HS-5 (cell line): ENCODE results near the gene CACNA1C.

ENCODE experiments used
- DNase-seq: peaks from one replicate; pipeline ENCODE4 v3.0.0-alpha.2; 2012; ENCODE audit warnings: low read depth

The CACNA1C gene

DNA sequence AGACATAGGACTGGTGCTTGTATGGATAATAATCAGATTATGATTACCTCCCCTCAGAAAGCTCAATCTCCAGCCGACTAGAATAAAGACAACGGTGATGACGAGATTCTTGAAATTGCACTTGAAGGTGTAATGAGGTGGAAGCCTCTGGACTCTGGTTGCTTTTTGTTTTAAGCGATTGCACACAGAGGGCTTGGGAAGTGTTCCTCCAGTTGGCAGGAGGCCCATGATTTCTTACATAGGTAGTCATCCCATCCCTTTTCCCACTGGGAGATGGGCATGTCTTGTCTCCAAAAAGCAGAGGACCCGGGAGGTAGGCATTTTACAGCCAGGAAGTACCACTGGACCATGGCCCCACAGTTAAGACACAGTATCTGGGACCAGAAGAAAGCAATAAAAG lies 576.3 kb downstream of the CACNA1C start:
- DNase-seq: no peak

DNA sequence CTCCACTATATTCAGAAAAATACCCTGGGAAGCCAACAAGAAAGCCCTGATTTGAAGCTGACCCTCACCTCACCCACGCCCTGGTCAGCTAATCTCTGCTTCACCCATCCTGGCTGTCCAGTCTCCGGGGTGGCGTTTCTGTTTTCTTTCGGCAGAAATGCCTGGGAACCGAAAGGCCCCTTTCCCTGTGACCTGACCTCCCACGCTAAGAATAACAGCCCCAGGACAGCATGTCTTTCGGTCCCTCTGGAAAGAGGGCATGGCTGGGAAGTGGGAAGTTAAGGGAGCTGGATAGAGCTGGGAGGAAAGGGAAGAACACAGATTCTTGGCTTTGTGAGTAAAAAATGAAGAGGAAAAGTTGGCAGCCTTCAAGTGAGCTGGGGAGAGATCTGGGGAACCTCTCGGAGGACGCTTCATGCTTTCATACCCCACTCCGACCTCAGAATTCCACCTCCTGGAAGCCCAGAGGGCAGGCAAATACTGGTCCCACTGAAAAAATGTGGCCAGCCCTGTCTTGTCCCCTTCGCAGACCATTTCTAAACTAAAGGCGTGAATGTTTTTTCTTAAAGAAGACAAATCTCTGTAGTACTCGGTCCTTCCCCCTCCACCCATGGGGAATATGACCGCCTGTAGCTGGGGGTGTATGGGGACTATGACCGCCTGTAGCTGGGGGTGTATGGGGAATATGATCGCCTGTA lies 579.0 kb downstream of the CACNA1C start:
- DNase-seq: no peak

DNA sequence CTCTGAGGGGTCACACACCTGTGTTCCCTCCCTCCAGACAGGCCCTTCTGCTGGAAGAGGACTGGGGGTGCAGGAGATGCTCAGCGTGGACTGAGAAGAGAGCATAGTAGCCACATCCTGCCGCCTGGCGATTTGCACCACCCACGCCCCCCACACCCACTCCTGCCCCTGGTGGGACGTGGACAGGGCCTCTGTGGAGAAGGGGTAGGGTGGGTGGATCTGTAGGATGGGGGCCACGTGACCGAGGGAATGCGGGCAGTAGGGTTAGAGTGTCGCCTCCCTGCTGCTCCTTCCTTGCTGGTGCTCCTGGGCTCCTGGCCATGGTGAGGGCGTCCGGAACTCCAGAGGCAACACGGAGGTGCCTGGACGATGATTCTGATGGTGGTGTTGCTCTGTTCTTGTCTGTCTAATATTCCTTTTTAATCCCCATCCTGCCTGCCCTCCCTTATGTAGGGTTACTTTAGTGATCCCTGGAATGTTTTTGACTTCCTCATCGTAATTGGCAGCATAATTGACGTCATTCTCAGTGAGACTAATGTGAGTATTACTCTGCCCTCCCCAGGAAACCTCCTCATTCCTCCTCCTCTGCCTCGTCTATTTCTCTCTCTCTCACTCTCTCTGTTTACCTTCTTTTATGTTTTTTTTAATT lies 580.5 kb downstream of the CACNA1C start:
- no peak for DNase-seq

DNA sequence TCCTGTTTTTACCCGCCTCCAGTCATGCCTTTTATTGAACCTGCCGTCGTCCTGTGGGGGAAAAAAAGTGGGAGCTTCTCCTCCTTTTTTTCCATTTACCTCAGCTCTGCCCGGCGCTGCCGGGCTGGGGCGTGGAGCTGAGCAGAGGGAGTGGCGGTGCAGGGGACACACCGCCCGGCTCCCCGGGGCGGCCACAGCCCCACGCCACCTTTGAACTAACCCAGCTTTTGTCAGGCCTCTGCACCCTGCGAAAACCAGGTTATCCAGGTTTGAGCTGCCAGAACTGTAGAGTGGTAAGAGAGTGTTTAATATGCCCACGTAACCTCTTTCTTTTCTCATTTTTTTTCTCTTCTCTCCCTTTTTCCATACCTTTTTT lies 581.0 kb downstream of the CACNA1C start:
- DNase-seq: no peak

DNA sequence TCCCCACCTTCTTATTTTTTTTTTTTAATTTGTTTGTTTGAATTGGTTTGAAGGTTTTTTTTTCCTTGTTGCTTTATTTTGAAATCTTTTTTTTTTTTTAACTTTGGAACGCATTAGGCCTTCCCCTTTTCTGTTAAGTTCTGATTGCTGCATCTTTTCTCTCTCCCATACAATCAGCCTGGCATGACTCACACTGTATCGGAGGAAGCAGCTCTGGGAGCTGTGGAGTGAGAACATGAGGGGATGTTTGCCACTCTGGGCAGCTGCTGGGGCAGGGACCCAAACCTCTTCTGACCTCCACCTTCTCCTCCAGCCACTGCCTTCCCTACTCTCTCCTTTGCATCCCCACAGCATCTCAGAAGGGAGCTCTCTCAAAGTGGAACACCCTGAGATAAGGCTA lies 581.7 kb downstream of the CACNA1C start:
- no peak for DNase-seq

DNA sequence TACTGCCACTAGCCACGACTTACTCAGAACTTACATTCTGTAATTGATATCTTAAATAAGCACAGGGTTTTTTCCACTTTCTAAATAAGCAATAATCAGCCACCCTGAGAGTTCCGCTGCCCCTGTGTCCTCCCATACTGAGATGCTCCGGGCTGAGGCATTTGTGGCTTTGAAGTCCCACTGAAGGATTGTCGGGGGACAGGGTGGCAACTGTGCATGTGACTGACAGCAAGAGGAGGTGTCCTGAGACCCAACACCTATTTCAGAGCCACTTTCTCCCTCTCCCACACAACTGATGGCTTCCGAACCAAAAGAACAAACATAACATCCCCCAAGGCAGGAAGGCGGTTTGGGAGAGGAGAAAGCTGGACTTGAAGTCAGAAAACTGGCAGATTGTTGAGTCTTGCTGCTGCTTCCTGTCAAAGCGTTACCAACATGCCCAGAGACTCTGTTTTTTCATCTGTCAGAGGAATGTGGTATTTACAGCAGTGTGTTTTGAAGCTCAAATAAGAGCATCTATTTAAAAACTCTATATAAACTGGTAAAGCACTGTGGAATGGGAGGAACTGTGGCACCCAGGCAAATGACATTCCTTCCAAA lies 584.1 kb downstream of the CACNA1C start:
- no peak for DNase-seq

DNA sequence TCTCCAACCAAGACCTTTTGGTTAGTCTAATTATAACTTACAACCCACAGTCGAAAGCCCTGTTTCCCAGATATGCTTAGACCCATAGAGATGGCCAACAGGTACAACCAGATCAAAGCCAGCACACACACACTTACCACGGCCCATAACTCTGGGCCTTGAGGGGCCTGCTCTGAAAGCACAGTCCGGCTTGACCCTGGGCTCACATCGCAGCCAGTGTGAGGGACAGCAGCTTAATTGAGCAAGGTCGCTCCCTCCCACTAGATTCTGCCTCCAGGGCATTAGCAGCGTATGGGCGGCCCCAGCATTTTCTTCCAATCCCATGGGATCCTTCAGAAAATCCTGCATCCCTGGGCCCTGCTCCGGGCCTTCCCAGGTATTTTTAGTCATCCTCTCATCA lies 584.6 kb downstream of the CACNA1C start:
- no peak for DNase-seq

DNA sequence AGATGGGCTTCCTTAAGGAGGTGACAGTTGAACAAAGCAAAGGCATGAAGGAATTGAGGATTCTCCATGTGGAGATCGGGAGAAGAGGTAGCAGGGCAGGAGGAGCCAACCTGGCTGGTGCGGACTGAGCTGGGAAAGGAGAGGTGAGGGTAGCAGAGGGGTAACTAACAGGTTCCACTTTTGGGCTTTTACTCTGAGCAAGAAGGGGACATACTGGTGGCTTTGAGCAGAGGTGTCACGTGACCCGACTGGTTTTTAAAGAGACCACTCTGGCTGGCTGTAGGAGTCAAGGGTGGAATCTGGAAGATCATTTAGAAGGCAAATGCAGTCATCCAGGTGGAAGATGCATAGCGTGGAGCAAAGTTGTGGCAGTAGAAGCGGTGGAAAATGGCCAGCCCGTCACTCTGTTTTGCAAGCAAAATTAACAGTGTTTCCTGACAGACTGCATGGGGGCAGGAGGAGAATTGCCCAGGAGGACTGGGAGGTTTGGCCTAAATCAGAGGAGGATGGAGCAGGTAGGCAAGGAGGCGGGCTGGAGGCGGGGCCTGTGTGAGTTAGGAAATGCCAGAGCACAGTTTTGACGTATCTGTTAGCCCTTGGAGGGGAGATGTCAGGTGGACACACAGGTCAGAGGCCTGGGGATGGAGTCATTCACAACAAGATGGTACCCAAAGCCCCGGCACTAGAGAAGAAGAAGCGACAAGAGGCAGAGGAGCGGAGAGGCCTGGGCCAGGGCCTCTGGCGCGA lies 585.7 kb downstream of the CACNA1C start:
- no peak for DNase-seq

DNA sequence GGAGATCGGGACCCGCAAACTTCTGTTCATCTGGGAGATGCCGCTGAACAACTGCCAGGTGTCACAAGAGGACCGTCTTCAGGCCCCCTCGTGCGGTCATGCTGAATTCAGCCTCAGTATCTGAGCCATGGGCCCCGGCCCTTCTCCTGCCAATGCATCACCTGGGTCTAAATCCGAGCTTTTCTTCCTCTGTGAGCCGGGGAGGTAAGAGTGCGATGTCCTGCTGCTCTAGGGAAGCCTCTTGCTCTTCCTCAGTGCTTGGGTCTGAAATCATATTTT lies 586.2 kb downstream of the CACNA1C start:
- no peak for DNase-seq

DNA sequence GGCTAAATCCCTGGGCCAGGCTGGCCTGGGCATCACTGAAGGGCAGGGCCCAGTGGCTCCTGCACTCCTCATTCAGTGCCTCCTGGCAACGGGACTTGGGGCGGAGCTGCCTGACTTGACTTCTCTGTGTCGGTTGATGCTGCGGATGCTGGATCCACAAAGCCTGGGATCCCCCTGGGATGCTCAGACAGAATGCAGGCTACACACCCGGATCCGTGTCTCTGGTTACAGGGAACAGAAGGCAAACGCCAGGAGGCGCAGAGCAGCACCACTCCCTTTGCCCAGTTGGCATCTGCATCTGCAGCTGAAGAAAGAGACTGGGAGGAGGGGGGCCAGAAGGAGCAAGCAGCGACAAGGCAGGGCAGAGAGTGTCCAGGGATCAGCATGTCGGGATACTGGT lies 587.5 kb downstream of the CACNA1C start:
- no peak for DNase-seq

DNA sequence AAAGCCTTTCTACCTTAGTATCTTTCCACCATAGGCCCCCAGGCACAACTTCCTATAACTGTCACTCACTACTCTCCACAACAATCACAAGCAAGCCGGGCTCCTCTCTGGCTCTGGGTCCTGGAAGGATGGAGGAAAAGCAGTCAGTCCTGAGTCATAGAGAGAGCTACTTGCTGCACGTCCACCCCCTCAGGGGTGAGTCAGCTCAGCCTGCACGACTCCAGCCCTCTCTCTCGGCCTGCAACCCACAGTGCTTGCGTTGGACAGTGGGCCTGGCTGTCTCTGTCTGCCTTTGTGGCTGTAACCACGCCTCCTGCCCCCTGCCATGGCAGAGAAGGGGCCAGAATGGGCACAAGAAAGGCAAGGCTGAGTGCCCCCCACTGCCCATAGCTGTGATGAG lies 587.9 kb downstream of the CACNA1C start:
- peak; percentile 85 for DNase-seq

DNA sequence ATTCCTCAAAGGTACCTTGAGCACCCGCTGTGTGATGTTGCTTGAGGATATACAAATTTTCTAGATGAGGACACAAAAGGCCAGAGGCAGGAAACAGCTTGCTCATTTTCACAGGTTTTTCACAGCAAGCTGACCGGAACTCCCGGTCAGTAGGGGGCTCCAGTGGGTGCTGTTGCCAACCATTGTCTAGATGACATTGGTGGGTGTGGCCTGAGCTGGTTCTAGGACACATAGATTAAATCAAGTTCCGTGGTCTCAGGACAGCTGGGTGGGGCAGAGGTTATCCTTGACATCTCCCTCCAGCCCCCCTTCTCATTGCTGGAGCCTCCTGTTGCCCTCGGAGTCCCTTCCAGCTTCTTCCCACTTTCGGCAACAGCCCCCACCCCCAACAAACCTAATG lies 588.4 kb downstream of the CACNA1C start:
- no peak for DNase-seq

DNA sequence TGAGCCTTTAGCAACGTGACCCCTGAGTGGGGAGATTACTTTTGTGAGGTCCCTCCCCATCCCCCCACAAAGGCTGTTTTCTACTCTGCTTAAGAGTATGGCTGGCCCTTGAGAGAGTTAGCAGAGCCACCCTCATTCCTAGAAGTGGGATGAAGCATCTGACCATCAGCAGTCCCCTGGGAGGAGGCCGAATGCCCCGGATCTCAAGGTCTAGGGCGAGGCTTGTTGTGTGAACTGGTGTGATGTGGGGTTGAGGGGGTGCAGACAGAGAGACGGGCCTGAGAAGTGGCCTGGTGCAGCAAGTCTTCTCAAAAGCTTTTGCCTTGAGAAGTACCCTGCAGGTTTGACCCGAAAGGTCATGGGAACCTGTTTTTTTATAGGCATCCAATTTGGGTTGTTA lies 589.0 kb downstream of the CACNA1C start:
- no peak for DNase-seq

DNA sequence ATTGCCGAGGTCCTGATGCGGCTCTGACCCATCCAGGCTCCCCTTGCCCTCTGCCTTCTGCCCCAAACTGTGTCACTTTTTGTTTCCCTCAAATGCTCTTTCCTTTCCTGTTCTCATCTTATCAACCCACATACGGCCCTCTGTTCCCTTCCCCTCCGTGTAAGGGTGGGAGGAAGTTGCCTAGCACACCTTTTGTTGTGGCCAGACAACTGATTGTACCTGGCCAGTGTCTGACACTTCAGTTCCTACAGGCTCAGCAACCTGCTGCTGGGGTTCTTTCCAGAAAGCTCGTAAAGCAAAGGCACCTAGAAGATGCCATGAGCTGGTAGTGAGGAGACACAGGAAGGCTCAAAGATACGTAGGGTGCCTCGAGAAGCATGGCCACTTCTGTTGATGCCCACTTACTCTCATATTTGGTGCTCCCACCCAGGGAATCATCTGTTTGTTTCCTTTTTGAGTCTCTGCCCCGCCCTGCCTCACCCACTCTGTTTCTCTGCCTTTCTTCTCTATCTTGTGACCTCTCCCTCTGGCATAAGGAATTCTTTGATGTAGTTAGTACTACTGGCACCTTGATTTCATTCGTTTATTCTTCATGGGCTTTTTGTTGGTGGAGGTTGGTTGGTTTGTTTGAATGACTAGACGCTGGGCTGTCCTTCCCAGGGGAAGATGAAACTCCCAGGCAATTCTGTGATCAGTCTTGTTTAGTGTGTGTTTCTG lies 589.5 kb downstream of the CACNA1C start:
- DNase-seq: no peak

DNA sequence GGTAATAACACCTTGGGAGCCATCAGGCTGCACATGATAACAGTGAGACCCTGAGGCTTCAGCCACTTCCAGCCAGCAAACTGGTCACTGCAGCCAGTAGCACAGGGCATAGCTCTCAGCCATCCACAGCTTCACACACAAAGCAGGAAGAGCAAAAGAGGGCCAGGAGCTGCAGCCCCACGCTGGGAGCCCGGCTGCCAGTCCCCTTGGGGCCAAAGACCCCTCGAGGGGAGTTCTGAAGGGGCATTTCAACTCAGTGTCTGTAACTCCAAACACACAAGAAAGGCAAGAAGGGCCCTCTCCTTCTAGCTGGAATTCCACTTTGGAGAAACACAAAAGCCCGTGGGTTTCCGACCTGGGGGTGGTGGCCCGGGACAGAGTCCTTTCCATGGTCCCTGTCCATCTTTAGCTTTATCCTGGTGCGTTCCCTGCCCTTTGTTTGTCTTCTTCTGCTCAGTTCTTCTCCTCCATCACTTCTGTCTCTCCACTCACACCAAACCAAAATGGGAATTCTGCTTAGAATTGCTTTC lies 590.2 kb downstream of the CACNA1C start:
- no peak for DNase-seq

DNA sequence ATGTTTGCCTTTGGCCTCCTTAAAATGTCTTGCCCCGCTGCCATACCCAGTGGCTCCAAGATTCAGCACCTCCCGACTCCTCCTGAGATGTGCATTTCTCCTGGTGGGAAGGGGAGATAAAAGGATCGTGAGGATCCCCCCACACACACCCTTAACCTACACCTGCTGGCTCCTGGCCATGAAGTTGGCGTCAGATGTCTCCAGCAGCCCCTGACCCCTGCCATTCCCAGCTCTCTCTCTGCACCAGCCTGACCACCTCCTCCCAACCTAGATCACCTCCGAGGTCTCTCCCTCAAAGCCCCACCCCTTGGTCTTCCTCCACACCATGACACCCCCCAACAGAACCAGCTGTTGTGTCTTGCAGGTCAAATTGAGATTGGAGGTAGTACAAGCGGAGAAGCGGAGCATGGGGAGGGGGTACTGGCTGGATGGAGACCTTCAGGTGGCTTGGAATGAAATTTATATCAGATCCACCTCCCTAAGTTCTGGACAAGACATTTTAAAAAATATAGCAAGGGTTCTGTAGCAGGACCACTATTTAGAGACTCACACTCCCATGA lies 590.9 kb downstream of the CACNA1C start:
- DNase-seq: no peak

DNA sequence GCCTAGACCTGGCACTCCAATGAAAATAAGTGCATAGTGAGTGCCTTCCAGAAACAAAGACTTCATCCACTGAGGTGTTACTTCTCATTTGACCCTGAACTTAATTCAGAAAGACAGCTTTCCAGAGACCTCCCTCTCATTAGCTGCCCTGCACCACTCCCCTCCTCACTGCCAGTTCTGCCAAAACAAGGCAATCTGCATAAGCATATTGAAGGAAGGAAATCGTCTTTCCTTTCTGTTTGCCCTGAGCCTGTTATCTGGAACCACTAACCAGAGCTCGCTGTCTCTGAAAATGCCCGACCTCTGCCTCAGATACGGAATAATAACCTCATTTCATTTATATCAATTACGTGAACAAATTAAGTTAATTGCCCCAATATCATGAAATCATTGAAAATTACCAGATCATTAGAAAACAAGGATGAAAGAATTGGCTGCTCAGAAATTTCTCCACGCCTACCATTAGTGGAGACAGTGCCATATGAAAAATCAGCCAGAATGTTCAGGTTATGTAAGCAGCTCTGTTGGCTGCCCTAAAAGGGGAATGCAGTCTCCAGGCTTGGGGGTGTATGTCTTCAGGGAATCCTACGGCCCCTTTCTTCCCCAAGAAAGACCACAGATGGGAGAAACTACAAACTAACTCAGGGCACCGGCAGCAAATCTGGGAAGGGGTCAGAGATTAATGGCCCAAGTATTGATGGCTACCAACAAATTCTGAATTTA lies 592.1 kb downstream of the CACNA1C start:
- DNase-seq: no peak

DNA sequence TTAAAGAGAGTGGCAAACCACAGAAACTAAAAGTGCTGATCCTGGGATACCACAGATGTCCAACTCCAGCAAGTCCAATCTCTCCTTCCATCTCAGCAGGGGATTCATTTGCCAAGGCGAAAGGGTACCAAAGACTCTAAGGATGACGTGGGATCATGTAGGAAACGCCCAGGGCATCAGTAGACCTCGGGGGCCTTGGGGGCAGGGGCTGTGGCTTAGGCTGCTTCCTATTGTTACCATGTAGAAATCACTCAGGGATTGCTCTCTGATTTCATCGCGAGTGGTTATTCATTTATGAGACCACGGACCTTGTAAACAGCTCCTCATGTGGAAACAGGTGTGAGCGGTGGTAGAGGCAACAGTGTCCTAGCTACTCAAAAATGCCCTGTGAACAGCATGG lies 592.7 kb downstream of the CACNA1C start:
- no peak for DNase-seq

DNA sequence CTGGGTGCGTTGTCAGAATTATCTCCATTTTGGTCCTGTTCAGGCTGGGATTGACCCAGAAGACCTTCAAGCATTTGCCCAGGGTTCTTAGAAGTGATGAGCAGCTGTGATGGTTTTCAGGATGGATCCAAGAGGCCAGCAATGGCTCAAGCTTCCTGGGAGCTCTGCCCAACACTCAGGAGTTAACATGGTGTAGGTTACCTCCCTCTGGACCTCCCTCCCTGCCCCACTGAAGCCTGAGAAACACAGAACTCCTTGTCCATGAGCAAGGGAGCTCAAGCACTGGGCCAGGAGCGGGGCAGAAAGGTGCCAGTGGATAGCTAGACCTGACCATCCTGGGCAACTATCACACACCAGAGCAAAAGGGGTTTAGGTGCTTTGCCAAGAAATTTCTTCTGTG lies 593.6 kb downstream of the CACNA1C start:
- DNase-seq: no peak

DNA sequence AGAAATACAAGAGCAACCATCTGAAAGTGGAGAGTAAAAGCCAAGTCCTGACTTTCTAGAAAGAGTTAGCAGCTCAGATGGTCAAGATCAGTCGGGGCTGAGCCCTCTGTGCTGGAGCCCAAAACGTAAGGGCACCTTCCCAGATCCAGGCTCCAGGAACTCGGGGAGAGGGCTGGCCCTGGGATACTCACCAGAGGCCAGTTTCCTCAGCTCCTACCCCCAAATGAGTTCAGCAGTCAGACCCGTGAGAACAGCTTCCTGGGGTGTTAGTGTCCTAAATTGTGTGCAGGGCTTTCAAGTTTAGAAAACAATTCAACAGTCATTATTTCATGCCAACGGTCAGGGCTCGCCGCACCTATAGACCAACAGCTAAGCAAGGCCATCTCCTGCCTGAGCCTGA lies 594.4 kb downstream of the CACNA1C start:
- DNase-seq: no peak

DNA sequence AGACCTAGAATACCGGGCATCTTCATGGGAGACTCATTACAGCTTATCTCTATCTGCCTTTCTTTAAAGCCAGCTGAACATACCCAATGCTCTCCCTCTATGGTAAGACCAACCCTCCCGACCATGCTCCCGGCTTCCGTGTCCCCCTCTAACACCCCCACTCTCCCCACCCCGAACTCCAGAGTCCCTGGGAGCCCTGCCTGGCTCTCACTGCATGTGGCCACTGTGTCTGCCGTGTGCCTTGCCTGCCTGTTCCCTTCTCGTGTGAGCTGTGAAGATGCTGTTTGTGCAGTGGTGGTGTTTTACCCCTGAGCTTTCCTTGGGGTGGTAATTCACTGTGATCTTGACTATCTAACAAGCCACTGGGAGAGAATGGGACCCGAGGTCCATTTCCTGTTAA lies 595.6 kb downstream of the CACNA1C start:
- DNase-seq: no peak
